ENCODE data around the gene KCNQ2.

Gene KCNQ2

GRCh38 chr20:63421094-63421692 lies 51.3 kb downstream of the KCNQ2 start:
- Histone ChIP-seq H3K27me3 (ENCODE audit: insufficient read depth, low read length) (no peaks in the 10 kb centered on the region), H3K4me3 (ENCODE audit: low read length) (no peak overlapping the region), H3K9me3 (ENCODE audit: low read length) (peaks cover 2% of the 10 kb centered on the region), H3K4me1 (ENCODE audit: insufficient read depth, low read length) (peaks cover 8% of the 10 kb centered on the region), H2AFZ (ENCODE audit: low read depth, low read length) (no peak overlapping the region), H3K36me3 (ENCODE audit: insufficient read depth, low read length) (peaks cover 33% of the 10 kb centered on the region)

- Histone ChIP-seq H3K9me3 (ENCODE audit: low read length) (no peaks in the 10 kb centered on the region), H3K36me3 (ENCODE audit: insufficient read depth, low read length) (peaks cover 27% of the 10 kb centered on the region), H3K4me1 (ENCODE audit: insufficient read depth, low read length) (peaks cover 8% of the 10 kb centered on the region), H2AFZ (ENCODE audit: low read depth, low read length) (no peak overlapping the region), H3K27me3 (ENCODE audit: insufficient read depth, low read length) (no peaks in the 10 kb centered on the region), H3K4me3 (ENCODE audit: low read length) (no peak overlapping the region)
Measured at GRCh38 chr20:63420359-63421093, 51.9 kb downstream of the KCNQ2 start.

- H2AFZ ChIP-seq (ENCODE audit: low read depth, low read length), result no peak overlapping the region
- H3K9me3 ChIP-seq (ENCODE audit: low read length), result no peaks in the 10 kb centered on the region
- H3K4me1 ChIP-seq (ENCODE audit: insufficient read depth, low read length), result peaks cover 8% of the 10 kb centered on the region
- no peak overlapping the region for H3K4me3 ChIP-seq (ENCODE audit: low read length)
- peaks cover 23% of the 10 kb centered on the region for H3K36me3 ChIP-seq (ENCODE audit: insufficient read depth, low read length)
- H3K27me3 ChIP-seq (ENCODE audit: insufficient read depth, low read length), result no peaks in the 10 kb centered on the region
Measured at GRCh38 chr20:63419299-63419698, 53.2 kb downstream of the KCNQ2 start.

GRCh38 chr20:63418617-63419016 lies 53.8 kb downstream of the KCNQ2 start:
- Histone ChIP-seq H3K4me3 (ENCODE audit: low read length) (no peak overlapping the region), H3K27me3 (ENCODE audit: insufficient read depth, low read length) (no peaks in the 10 kb centered on the region), H3K4me1 (ENCODE audit: insufficient read depth, low read length) (peaks cover 8% of the 10 kb centered on the region), H3K9me3 (ENCODE audit: low read length) (no peaks in the 10 kb centered on the region), H2AFZ (ENCODE audit: low read depth, low read length) (no peak overlapping the region), H3K36me3 (ENCODE audit: insufficient read depth, low read length) (peaks cover 22% of the 10 kb centered on the region)

GRCh38 chr20:63417738-63418120 lies 54.7 kb downstream of the KCNQ2 start:
- H3K9me3 ChIP-seq (ENCODE audit: low read length), result no peaks in the 10 kb centered on the region
- peaks cover 16% of the 10 kb centered on the region for H3K36me3 ChIP-seq (ENCODE audit: insufficient read depth, low read length)
- H3K4me1 ChIP-seq (ENCODE audit: insufficient read depth, low read length), result peaks cover 8% of the 10 kb centered on the region
- H3K4me3 ChIP-seq (ENCODE audit: low read length), result no peak overlapping the region
- H3K27me3 ChIP-seq (ENCODE audit: insufficient read depth, low read length), result no peaks in the 10 kb centered on the region
- H2AFZ ChIP-seq (ENCODE audit: low read depth, low read length), result no peak overlapping the region

GRCh38 chr20:63417097-63417737 lies 55.2 kb downstream of the KCNQ2 start:
- H3K27me3 ChIP-seq (ENCODE audit: insufficient read depth, low read length), result no peaks in the 10 kb centered on the region
- no peak overlapping the region for H3K4me3 ChIP-seq (ENCODE audit: low read length)
- H3K9me3 ChIP-seq (ENCODE audit: low read length), result no peaks in the 10 kb centered on the region
- peaks cover 8% of the 10 kb centered on the region for H3K4me1 ChIP-seq (ENCODE audit: insufficient read depth, low read length)
- H2AFZ ChIP-seq (ENCODE audit: low read depth, low read length), result no peak overlapping the region
- H3K36me3 ChIP-seq (ENCODE audit: insufficient read depth, low read length), result peaks cover 14% of the 10 kb centered on the region

- H3K27me3 ChIP-seq (ENCODE audit: insufficient read depth, low read length), result no peaks in the 10 kb centered on the region
- H3K4me3 ChIP-seq (ENCODE audit: low read length), result no peak overlapping the region
- peaks cover 8% of the 10 kb centered on the region for H3K4me1 ChIP-seq (ENCODE audit: insufficient read depth, low read length)
- no peaks in the 10 kb centered on the region for H3K9me3 ChIP-seq (ENCODE audit: low read length)
- H3K36me3 ChIP-seq (ENCODE audit: insufficient read depth, low read length), result peaks cover 14% of the 10 kb centered on the region
- H2AFZ ChIP-seq (ENCODE audit: low read depth, low read length), result no peak overlapping the region
Measured at GRCh38 chr20:63416631-63417030, 55.8 kb downstream of the KCNQ2 start.

- peaks cover 8% of the 10 kb centered on the region for H3K4me1 ChIP-seq (ENCODE audit: insufficient read depth, low read length)
- no peak overlapping the region for H3K4me3 ChIP-seq (ENCODE audit: low read length)
- no peaks in the 10 kb centered on the region for H3K9me3 ChIP-seq (ENCODE audit: low read length)
- peaks cover 14% of the 10 kb centered on the region for H3K36me3 ChIP-seq (ENCODE audit: insufficient read depth, low read length)
- H2AFZ ChIP-seq (ENCODE audit: low read depth, low read length), result no peak overlapping the region
- H3K27me3 ChIP-seq (ENCODE audit: insufficient read depth, low read length), result no peaks in the 10 kb centered on the region
Measured at GRCh38 chr20:63415647-63416391, 56.6 kb downstream of the KCNQ2 start.

GRCh38 chr20:63414720-63415430 lies 57.6 kb downstream of the KCNQ2 start:
- peaks cover 14% of the 10 kb centered on the region for H3K36me3 ChIP-seq (ENCODE audit: insufficient read depth, low read length)
- no peaks in the 10 kb centered on the region for H3K9me3 ChIP-seq (ENCODE audit: low read length)
- no peak overlapping the region for H2AFZ ChIP-seq (ENCODE audit: low read depth, low read length)
- no peak overlapping the region for H3K4me3 ChIP-seq (ENCODE audit: low read length)
- no peaks in the 10 kb centered on the region for H3K27me3 ChIP-seq (ENCODE audit: insufficient read depth, low read length)
- H3K4me1 ChIP-seq (ENCODE audit: insufficient read depth, low read length), result peaks cover 8% of the 10 kb centered on the region

- Histone ChIP-seq H3K27me3 (ENCODE audit: insufficient read depth, low read length) (no peaks in the 10 kb centered on the region), H3K4me1 (ENCODE audit: insufficient read depth, low read length) (peaks cover 12% of the 10 kb centered on the region), H3K36me3 (ENCODE audit: insufficient read depth, low read length) (peaks cover 11% of the 10 kb centered on the region), H2AFZ (ENCODE audit: low read depth, low read length) (no peak overlapping the region), H3K4me3 (ENCODE audit: low read length) (no peak overlapping the region), H3K9me3 (ENCODE audit: low read length) (no peaks in the 10 kb centered on the region)
Measured at GRCh38 chr20:63413963-63414684, 58.3 kb downstream of the KCNQ2 start.

- H3K9me3 ChIP-seq (ENCODE audit: low read length), result no peaks in the 10 kb centered on the region
- H2AFZ ChIP-seq (ENCODE audit: low read depth, low read length), result no peak overlapping the region
- peaks cover 11% of the 10 kb centered on the region for H3K36me3 ChIP-seq (ENCODE audit: insufficient read depth, low read length)
Measured at GRCh38 chr20:63413323-63413722, 59.1 kb downstream of the KCNQ2 start.

GRCh38 chr20:63412889-63413288 lies 59.6 kb downstream of the KCNQ2 start:
- H3K4me1 ChIP-seq (ENCODE audit: insufficient read depth, low read length), result peaks cover 12% of the 10 kb centered on the region
- H3K4me3 ChIP-seq (ENCODE audit: low read length), result no peak overlapping the region
- no peak overlapping the region for H2AFZ ChIP-seq (ENCODE audit: low read depth, low read length)
- peaks cover 11% of the 10 kb centered on the region for H3K36me3 ChIP-seq (ENCODE audit: insufficient read depth, low read length)
- no peaks in the 10 kb centered on the region for H3K27me3 ChIP-seq (ENCODE audit: insufficient read depth, low read length)
- H3K9me3 ChIP-seq (ENCODE audit: low read length), result no peaks in the 10 kb centered on the region

More at GRCh38 chr20:63413323-63413722, 59.1 kb downstream of the KCNQ2 start:
- no peak overlapping the region for H3K4me3 ChIP-seq (ENCODE audit: low read length)
- no peaks in the 10 kb centered on the region for H3K27me3 ChIP-seq (ENCODE audit: insufficient read depth, low read length)
- H3K4me1 ChIP-seq (ENCODE audit: insufficient read depth, low read length), result peaks cover 12% of the 10 kb centered on the region
